ENCODE results near the gene MKKS. TPM values are rescaled to one million over a fixed set of nuclear protein-coding genes. Genes with fewer than 3 reads are reported as not detected.

Gene MKKS
- total RNA-seq, 2 donors from 2014 or later, result 14.6 to 19.0 TPM

DNA sequence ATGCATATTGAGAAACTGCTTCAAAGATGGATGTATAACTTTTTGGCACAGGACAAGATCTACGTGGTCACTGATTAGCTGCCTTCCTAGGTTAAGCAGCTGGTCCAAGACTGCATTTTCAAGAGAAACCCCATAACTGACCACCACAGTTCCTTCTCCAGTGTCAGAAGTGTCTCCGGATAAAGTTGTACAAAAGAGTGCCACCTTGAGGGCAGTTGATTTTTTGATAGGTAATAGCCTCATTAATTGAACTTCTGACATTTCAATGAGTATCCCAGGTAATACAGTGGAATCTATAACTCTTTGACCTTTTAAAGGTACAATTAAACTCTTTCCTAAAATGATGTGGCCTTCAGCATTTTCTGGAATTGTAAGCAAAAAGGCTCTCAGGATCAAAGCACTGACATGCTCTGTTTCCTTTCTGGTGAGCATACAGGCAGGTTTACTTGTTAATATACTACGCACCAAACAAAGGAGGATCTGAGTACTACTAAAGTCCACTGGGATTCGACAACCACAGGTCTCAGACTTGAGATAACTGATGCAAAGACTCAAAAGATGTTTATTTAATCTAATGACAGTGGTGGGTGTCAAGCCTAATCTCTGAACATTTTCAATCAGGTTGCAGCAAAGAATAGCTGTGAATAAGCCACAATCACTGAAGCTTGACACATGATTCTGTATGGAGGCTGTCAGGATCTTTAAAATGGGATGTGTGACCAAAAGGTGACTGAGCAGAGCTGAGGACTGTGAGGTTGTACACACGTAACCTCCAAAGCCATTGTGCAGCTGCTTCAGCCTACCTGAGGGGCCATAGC lies 21.2 kb downstream of the MKKS start:
- no peak overlapping the region for H3K27ac ChIP-seq
- intact Hi-C loops (cut with DNase I), result no loop called here
- 78% methylated on average over 5 of the region's 5 CpGs for WGBS
- TF ChIP-seq POLR2AphosphoS5 (IDR thresholded peaks at IDR 0.05) (no peak), POLR2A (IDR thresholded peaks at IDR 0.05) (no peak)
- TF ChIP-seq, protein P1, sequence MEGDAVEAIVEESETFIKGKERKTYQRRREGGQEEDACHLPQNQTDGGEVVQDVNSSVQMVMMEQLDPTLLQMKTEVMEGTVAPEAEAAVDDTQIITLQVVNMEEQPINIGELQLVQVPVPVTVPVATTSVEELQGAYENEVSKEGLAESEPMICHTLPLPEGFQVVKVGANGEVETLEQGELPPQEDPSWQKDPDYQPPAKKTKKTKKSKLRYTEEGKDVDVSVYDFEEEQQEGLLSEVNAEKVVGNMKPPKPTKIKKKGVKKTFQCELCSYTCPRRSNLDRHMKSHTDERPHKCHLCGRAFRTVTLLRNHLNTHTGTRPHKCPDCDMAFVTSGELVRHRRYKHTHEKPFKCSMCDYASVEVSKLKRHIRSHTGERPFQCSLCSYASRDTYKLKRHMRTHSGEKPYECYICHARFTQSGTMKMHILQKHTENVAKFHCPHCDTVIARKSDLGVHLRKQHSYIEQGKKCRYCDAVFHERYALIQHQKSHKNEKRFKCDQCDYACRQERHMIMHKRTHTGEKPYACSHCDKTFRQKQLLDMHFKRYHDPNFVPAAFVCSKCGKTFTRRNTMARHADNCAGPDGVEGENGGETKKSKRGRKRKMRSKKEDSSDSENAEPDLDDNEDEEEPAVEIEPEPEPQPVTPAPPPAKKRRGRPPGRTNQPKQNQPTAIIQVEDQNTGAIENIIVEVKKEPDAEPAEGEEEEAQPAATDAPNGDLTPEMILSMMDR (IDR thresholded peaks at IDR 0.05), result no peak
- DNase-seq (ENCODE audit: low spot score), result no peak
- no peaks in the 10 kb centered on the region for H3K36me3 ChIP-seq
- H3K27me3 ChIP-seq (replicated peaks; ENCODE audit: insufficient read depth), result no peaks in the 10 kb centered on the region
- no peaks in the 10 kb centered on the region for H3K9me3 ChIP-seq
- H3K4me1 ChIP-seq (replicated peaks), result no peaks in the 10 kb centered on the region
- H3K4me3 ChIP-seq, result no peak overlapping the region

DNA sequence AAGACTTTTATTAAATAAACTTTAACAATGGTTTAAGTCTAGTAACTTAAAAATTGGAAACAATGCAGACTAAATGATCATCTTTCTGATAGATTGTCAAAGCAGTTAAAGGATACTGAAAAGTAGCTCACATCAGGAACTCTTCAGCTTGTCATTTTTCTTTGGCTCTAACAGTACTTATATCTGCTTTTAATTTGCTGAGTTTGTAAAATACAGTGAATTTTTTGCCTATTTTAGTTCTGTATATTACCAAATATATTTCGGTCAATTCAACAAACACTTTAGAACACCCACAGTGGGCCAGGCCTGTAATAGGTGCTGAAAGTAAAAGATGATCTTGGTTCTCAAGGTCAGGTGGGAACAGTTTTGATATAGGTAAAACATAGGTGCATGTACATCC lies 22.3 kb downstream of the MKKS start:
- Histone ChIP-seq H3K4me1 (replicated peaks) (no peaks in the 10 kb centered on the region), H3K9me3 (no peaks in the 10 kb centered on the region), H3K27ac (no peak overlapping the region), H3K4me3 (no peak overlapping the region), H3K36me3 (no peaks in the 10 kb centered on the region), H3K27me3 (replicated peaks; ENCODE audit: insufficient read depth) (no peaks in the 10 kb centered on the region)
- 93% methylated on average over 1 of the region's 1 CpG for WGBS
- no peak for DNase-seq (ENCODE audit: low spot score)
- TF ChIP-seq POLR2AphosphoS5 (IDR thresholded peaks at IDR 0.05) (no peak), POLR2A (IDR thresholded peaks at IDR 0.05) (no peak)
- TF ChIP-seq, protein P1 (IDR thresholded peaks at IDR 0.05), result no peak
- intact Hi-C loops (cut with DNase I), result no loop called here

DNA sequence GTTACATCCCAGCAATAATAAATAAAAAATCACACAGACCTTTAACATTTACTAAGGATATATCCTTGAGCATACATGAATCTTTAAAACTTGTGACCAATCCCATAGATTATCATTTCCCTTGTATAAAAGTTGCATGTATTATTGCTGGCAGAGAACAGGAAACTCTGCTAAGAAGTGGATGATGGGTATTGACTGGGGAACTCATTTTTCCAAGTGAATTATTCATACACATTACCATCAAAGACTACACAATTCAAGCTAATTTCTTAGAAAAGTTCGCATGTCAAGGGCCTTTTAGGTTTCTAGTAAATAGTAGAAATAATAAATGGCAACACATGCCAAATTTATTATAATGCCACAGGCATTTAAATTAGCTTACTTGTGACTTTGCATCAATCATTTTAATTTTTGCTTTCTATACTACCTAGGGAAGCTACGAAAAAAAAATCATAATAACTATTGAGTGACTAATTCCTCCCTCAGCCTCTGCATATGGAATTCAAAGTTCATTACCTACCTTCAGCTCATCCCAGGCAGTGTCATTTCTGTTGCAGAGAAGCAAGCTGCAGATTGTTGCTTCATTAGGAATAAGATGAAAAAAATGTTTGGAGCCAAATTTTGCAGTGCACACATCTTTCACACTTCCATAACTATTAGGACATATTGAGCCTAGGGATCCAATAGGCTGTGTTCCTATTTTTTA lies 25.8 kb downstream of the MKKS start:
- H3K9me3 ChIP-seq, result no peaks in the 10 kb centered on the region
- TF ChIP-seq POLR2AphosphoS5 (IDR thresholded peaks at IDR 0.05) (no peak), POLR2A (IDR thresholded peaks at IDR 0.05) (no peak)
- TF ChIP-seq, protein P1 (IDR thresholded peaks at IDR 0.05), result no peak
- DNase-seq (ENCODE audit: low spot score), result no peak
- intact Hi-C loops (cut with DNase I), result no loop called here
- no peak overlapping the region for H3K4me3 ChIP-seq
- no peaks in the 10 kb centered on the region for H3K36me3 ChIP-seq
- H3K27me3 ChIP-seq (replicated peaks; ENCODE audit: insufficient read depth), result no peaks in the 10 kb centered on the region
- H3K27ac ChIP-seq, result no peak overlapping the region
- no peaks in the 10 kb centered on the region for H3K4me1 ChIP-seq (replicated peaks)
- 95% methylated on average over 2 of the region's 2 CpGs for WGBS

DNA sequence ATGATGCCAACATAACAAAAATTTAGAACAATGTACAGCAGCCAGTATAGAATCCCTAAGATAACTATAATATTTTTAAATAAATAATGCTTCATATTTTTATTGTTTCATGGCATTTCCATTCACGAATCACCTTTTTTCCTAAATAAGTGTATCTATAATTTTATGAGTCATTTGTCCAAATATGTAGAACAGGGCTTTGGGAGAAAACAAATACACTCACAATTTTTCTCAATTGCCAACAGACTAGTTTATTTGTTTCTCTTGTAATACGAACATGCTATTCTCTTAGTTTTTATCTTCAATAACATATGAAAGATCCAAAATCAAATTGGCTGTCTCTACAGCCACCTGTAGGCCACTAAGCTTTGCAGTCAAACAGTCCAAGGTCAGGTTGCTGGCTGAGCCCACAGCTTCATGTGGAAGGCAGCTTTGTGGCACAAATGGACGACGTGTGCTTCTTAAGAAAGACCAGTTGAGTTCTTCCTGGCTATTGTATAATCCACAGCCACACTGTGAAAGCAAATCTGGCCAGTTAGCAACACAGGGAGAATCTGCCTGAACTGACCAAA lies 29.0 kb downstream of the MKKS start:
- DNase-seq (ENCODE audit: low spot score), result no peak
- Histone ChIP-seq H3K27ac (no peak overlapping the region), H3K4me3 (no peak overlapping the region), H3K27me3 (replicated peaks; ENCODE audit: insufficient read depth) (no peaks in the 10 kb centered on the region), H3K9me3 (no peaks in the 10 kb centered on the region), H3K36me3 (no peaks in the 10 kb centered on the region), H3K4me1 (replicated peaks) (no peaks in the 10 kb centered on the region)
- no peak for TF ChIP-seq POLR2A (IDR thresholded peaks at IDR 0.05)
- TF ChIP-seq, protein P1 (IDR thresholded peaks at IDR 0.05), result no peak
- 56% methylated on average over 4 of the region's 4 CpGs for WGBS
- intact Hi-C loops (cut with DNase I), result no loop called here

All from prostate gland (tissue), 2 donors.